H1 (cell line): ENCODE data around the gene SLC6A6. TPM values are rescaled to one million over a fixed set of nuclear protein-coding genes. Genes with fewer than 3 reads are reported as not detected.

Experiments
- KDM5A ChIP-seq: fragments of 200-600 bp; IDR thresholded peaks from 2 replicates; pipeline ENCODE4 v1.7.1; 2012; ENCODE audit warnings: mild to moderate bottlenecking, low read length, inconsistent platforms, mixed read lengths
- PHF8 ChIP-seq: fragments of 200-600 bp; sonication (generic); conservative IDR thresholded peaks from 2 replicates; pipeline ENCODE4 v1.7.1; 2012; ENCODE audit warnings: low read depth, mild to moderate bottlenecking, inconsistent platforms, low read length, moderate library complexity
- RNF2 ChIP-seq: fragments of 200-900, 300-1000 bp; sonication (generic); IDR thresholded peaks from 2 replicates; pipeline ENCODE4 v1.7.1; 2016; ENCODE audit warnings: borderline replicate concordance, low read depth, mild to moderate bottlenecking, antibody characterized with exemption, low read length; ENCODE audit not compliant: poor library complexity, severe bottlenecking; ENCODE audit errors: missing control alignments
- polyA plus RNA-seq, 7 experiments: library from polyadenylated mRNA; depleted of rRNA in 3 of 7; stranded (reverse) in 5 of 7; unstranded in 2 of 7; fragments of >200 nt in 5 of 7; fragments of 200-250 nt in 2 of 7; gene quantifications; 1 replicate in 5 of 7; 2 replicates in 1 of 7; 4 replicates in 1 of 7; pipeline versions ENCODE4 v1.2.1 to v1.2.3, GENCODE V29; 2011 to 2013; ENCODE audit warnings: missing spikeins in 2 of 7, mixed read lengths in 2 of 7
- total RNA-seq: library from RNA; stranded (reverse); fragmentation: NEBNext Ultra II Directional; extraction: Animal tissue kit (Norgen Biotek cat#: 25700); gene quantifications from 2 replicates; pipeline ENCODE4 v1.2.1, GENCODE V29; 2021
- TF ChIP-seq, protein P1 (sequence below), 3 experiments: IDR thresholded peaks; 1 replicate in 2 of 3; 2 replicates in 1 of 3; pipeline versions ENCODE4 v1.5.1 to v1.6.1; 2011; ENCODE audit warnings: low read length in 3 of 3, mild to moderate bottlenecking in 3 of 3, inconsistent platforms in 2 of 3, low read depth in 1 of 3, moderate library complexity in 1 of 3; ENCODE audit not compliant: insufficient read depth in 1 of 3; ENCODE audit errors: control extremely low read depth in 1 of 3

The SLC6A6 gene
- total and polyA plus RNA-seq, 2 of the 8 experiments (the other 6 are each of a cell fraction or from before 2014, with no cell fraction given) = 66.2 to 144 TPM

GRCh38 chr3:14370720-14371572 is 31.5 kb upstream of the SLC6A6 start (continued):
- TF ChIP-seq PHF8 (no peak), KDM5A (no peak), RNF2 (no peak)
- TF ChIP-seq, protein P1, sequence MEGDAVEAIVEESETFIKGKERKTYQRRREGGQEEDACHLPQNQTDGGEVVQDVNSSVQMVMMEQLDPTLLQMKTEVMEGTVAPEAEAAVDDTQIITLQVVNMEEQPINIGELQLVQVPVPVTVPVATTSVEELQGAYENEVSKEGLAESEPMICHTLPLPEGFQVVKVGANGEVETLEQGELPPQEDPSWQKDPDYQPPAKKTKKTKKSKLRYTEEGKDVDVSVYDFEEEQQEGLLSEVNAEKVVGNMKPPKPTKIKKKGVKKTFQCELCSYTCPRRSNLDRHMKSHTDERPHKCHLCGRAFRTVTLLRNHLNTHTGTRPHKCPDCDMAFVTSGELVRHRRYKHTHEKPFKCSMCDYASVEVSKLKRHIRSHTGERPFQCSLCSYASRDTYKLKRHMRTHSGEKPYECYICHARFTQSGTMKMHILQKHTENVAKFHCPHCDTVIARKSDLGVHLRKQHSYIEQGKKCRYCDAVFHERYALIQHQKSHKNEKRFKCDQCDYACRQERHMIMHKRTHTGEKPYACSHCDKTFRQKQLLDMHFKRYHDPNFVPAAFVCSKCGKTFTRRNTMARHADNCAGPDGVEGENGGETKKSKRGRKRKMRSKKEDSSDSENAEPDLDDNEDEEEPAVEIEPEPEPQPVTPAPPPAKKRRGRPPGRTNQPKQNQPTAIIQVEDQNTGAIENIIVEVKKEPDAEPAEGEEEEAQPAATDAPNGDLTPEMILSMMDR (IDR thresholded peaks at IDR 0.05; ENCODE audit: control extremely low read depth in 1 of 3, insufficient read depth in 1 of 3, low read depth in 1 of 3, low read length in 3 of 3) = no peak
- TF ChIP-seq, all 59 proteins: peak for 0
